ENCODE measurements around the gene SGPP2.
"Not testable (repeated sequence)": the region's sequence is repeated elsewhere in the genome, so short reads cannot be mapped to it uniquely, and the experiment has no call there.

SGPP2 gene

DNA sequence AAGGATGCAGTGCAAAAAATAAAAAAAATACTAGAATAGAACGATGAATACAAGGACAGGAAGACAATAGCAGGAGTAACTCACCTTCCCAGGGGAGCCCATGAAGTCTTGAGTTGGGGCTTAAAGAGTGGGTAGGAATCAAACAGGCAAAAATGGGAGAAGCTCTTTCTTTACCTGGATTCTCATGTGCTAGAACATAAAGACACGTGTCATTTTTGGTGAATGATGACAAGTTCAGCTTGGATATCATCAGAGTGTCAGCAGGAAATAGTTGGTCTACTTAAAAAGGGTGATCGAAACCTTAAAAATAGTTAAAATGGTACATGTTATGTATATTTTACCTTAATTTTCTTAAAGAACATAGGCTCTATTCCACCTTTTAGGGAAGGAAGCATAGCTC, 5.7 kb downstream of the SGPP2 start:
- no peak for DNase-seq

DNA sequence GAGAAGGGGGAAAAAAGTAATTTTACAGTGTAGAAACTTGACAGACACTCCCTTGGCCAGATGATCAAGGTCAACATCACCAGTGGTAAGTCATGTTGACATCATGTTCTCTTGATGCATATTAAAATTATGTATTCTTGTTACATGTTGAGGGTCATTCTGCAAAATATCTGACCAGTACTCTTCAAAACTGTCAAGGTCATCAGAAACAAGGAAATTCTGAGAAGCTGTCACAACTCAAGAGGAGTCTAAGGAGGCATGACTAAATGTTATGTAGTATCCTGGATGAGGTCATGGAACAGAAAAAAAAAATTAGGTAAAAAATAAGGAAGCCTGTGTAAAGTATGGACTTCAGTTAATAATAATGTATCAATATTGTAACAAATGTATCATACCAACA, 6.3 kb downstream of the SGPP2 start:
- no peak for DNase-seq

DNA sequence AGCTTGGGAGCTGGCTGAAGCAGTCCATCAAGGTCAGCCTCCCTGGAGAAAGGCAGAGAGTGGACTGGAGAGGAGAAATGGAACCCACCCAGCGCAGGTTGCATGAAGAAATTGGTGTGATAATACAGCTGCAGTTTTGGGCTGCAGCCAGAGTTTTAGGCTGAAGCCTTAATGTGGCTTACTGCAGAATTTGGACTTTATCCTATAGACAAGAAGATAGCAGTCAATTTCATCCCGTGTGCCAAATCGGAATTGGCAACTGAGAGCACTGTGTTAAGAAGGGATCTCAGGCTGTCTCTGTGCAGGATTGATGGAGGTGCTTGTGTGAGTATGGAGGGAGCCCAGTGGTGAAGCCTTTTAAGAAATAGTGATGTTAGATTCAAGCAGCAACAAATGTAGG, 7.5 kb downstream of the SGPP2 start:
- DNase-seq = no peak

DNA sequence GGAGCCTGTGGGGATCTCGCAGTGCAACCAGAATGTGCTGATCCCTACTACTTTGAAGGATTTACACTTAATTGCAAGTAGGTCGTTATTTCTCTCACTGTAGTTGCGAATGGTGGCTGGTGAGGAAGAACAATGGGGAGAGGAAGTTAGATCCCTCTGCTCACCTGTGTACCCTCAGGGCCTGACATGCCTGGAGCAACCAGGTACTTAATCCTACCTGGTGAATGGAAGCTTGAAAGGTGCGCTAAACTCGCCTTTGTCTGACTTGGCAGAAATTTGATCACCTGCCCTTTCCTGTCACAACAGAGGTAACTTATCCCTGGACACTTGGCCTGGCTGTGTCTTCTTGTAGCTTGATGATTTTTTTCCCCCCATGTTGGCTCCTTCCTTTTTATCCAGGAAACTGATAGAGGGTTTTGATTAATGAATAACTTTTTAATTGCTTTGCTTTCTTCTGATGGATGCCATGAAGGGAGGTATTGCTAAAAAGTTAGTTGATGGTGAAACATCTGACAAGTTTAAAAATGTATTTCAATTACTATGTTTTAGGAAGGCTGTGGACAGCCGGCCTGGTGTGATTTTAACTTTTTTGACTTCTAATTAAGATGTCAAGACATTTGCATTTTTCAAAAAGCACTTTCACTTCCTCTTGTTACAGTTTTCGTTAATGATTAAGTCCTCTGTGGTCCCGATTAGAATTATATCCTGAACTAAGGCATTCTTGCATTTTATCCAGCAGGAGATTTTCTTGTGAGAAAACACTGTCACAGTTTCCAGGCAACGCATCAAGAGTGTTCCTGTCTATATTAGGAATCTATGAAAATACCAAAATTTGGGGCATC, 9.2 kb downstream of the SGPP2 start:
- no peak for DNase-seq

DNA sequence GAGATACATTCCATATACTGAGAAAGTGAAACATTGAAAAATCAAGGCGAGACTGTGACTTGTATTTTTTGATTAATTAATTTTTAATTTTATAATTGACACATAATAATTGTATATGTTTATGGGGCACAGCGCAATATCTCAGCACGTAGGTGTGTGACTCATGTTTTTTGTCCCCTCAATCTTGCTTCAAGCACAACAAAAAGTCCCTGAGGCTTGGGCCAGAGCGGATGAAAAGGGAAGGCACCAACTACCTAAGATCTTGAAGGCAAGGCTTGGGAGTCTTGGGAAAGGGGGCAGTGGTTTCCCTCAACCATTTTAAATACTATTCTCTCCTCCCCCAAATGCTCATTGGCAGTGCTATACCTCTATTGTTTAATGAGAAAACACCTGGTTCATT, 9.9 kb downstream of the SGPP2 start:
- DNase-seq = no peak

DNA sequence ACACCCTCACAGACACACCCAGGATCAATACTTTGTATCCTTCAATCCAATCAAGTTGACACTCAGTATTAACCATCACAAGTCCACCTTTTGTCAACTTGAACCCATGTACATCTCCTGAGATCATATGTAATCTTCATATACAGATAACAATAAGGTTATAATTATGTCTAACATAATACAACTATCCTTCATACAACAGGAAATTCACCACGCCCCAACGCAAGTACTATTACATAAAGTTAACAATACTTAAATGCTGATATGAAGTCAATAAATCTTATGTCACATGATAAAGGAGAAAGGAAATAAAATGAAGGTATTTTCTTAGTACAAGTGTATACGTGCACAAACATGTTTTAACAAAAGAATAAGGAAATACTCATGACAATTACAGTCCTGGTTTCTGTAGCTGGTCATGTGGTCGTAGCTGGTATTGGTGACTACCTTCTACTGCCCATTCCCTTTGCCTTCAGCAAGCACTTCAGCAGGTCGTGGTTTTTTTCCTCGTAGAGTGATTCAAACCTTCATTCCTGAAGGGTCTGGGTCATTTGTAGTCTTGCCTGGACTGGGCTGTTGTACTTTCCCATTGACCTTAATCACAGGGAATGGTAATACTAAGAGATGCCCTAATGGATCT, 11.2 kb downstream of the SGPP2 start:
- not testable (repeated sequence) for DNase-seq

DNA sequence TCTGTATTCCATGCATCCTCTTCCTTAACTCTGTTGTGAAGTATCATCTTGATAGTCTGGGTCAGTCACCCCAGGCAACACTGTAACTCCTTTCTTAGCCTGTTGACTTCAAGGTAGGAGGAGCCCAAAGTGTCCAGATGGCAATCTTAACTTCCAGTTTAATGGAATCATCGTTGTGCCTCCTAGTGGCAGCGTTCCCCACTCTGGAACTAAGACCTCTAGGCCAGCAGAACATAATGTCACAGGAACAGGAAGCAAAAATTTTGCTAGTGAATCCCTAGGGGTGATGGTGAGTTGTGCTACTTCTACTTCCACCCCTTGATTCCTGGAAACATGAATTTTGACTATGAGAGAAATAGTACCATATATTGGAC, 11.7 kb downstream of the SGPP2 start:
- no peak for DNase-seq

DNA sequence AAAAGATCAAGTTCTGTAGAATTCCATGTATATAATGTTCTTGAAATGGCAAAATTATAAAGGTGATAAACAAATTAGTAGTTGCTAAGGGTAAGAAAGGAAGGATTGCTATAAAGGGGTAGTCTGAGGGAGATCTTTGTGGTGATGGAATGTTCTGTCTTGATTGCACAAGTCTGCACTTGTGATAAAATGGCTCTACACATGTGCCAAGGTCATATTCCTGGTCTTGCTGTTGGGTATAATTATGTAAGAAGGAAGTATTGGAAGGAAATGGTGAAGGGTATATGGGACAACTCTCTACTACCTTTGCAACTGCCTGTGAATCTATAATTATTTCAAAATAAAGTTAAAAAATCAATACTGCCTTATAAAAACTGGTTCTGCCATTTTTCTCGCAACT, 15.3 kb downstream of the SGPP2 start:
- DNase-seq = no peak

DNA sequence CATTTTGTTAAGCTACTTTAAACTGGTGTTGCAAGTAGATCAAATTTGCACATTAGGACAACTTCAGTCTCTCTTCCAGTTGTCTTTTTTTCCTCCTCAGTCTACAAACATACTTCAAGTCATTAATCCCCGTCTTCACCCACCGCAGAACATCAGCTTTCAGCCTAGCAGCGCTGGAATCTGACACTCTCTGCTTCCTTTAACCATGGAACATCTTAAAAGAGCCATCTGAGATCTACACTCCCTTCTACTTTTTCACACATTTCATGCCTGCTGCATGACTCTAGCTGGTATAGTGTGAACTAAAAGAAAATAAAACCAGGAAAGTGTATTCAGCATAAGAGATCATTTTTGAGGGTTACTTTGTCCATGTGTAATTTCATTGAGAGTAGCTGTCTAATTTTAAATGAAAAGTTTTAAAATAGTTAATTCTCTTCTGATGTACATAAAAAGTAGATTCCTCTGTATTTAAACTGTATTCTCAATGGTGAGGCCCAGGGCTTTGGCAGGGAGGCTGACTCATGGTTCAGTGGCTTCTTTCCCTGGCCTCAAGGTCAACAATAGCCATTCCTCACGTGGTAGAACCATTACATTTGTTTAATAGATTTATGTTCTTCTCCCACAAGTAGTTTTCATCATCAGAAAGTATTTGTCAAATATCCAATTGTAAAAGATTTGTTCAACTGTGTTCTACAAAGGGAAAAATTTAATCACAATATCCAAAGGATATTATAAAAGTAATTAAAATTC, 16.5 kb downstream of the SGPP2 start:
- no peak for DNase-seq

DNA sequence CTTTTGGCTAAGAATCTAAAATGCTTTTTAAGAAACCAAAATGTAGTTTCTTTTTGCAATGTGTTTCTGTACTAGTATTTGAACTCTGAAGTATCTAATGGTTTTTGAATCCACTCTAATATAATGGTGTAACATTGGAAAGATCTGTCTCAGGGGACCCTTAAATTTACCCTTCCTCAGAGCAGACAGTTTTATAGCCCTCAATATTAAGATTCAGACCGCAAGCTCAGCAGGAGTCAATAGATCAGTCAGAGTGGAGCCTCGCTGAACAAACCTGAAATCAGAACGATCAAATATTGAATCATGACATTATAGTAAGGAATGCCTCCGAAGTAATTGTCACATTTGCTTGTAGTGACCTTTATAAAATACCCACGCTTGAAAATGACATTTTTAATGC, 18.3 kb downstream of the SGPP2 start:
- no peak for DNase-seq

DNA sequence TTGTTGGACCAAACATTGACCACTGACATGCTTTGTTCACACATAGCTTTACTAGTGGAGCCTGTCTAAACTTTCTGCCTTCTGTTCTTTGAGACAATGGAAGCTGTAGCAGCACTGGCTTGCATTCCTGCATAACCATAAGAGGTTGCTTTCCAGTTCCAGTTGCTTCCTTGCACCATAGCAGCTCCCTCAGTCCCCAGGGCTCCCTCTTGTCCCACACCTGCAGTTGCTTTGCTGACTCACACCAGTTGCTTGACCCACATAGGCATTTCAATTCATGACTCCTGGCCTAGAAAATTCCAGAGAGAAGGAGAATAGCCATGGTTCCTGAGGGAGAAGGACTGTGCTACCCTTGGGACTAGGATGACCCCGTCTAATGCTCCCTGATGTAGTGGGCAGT, 20.9 kb downstream of the SGPP2 start:
- no peak for DNase-seq

DNA sequence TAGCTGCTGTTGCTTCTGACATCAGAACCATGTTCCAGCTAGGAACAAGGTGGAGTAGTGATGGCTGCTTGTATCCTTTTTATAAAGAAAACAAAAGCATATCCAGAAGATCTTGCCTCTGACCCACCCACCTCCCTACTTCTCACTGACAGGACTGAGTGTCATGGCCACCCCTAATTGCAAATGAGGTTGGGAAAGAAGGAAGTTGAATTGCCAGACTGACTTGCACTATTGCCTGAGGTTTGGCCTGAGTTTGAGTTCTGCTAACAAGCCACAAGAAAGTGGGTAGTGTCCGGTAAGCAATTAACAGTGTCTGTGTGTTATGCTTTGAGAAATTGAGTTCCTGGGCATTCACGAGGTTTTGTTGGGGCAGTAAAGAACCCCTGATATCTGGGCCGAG, 22.8 kb downstream of the SGPP2 start:
- DNase-seq = no peak

DNA sequence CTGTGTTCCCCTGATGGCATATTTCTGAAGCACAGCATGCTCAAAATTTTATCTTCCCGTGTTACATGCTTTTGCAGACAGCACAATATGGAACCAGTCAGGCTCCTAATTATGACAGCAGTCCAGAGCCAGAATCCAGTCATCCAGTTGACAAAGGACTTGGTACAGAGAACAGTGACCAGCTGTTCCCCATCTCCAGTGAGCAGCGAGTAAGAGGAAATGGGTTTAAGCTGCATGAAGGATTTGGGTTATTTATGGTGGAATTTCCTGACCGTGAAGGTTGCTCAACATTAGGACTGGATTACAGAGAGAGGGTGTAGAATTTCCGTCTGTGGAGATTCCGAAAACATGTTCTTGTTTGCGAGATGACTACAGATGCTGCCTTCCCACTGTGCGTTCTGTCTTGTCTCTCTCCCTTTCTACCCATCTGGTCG, 24.4 kb downstream of the SGPP2 start:
- DNase-seq = no peak

DNA sequence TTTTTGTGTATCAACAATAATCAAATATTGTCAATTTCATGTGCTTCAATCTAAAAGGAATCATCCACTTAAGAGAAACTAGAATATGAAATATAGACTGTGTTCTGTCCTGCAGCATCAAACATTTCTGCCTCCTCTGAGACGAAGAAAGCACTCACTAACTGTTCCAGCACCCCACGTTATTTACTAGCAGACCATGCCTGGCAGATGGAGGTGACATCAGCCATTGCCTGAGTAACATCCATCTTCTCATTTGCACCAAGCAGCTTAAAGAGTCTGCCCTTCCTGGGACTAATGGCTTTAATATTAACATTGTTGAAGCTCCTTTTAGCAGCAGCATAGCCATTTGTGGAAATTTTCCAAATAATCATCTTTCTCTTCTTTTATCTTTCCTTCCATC, 25.7 kb downstream of the SGPP2 start:
- no peak for DNase-seq

DNA sequence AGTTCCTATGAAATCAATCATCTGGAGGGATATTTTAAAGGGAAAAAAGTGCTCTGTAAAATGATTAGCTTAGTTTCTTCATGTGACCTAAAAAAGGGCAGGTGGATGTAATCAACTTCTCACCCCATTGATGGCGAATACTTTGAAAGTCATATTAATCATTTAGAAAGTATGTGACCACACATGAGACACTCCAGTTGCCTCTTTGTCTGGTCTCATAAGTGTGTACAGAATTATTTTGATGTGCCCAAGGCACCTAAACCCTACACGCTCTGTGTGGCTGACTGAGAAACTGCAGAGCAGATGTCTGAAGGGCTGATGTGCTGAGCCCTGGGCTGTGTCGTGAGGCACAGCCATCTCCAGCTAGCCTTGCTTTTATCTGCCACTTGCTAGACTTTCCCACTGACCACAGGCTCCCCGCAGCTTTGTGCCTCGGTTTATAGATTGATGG, 26.9 kb downstream of the SGPP2 start:
- DNase-seq = no peak

DNA sequence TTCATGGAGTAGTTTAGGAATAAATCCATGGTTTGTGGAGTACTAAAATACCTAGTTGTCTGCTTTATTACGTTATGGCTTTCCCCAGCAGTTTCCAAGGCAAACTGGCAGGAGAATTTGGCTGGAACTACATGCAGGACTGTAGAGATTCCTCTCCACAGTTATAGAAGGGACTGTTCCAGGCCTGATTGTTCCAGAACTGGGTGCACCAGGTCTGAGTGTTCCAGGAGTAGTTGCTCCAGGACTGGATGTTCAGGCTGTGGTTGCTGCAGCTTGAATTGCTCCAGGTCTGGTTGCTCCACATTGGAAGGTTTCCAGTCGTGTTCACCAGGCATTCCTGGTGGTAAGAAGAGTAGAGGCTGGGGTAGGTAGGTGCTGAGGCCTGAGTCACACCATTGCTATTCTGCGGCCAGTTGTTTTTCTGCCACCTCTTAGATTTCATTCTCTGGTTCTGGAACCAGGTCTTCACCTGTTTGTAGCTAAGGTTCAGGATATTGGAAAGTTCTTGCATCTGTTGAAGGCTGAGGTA, 28.1 kb downstream of the SGPP2 start:
- DNase-seq = no peak

DNA sequence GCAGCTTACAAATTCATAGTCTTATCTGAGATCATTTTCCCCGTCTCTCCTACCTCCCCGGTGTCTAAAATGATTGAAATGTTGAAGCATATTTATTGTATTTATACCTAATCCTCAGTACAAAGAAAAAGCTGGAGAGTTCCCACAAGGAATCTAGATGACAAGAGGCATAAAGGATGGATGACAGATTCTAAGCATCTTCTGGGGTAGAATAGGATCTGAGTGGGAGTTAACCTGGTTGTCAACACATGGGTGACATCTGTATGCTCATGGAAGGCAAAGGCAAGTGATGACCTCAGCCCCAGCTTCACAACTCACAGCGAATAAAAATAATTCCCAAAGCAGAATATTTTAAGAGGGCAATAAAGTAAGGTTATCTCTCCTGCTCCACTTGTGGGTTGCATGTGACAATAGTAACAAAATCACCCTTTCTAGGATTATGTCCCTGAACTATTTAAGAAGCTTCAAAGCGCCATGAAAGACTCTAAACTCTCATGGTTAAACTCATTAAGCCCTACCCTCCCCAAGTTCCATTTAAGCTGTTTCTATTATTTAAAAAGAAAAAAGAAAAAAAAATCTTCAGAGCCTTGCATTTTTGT, 32.2 kb downstream of the SGPP2 start:
- no peak for DNase-seq

DNA sequence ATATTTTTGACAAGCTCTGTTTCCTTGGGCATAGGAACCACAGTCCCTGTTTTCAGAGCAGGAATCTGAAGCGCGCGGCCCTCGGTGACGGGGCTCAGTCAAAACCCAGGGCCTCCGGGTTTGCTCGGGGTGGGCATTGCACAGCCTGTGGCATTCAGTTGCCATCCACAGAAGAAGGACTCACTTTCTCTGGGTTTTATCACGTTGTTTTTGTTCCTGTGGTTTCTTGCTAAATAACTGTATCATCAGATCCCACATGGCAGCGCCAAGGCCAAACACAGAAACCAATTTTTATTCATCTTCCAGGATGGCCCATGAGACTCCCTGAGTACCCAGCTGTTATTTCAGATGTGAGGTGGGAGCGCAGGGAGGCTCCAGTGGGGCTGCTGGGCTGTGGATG, 35.6 kb downstream of the SGPP2 start:
- no peak for DNase-seq

DNA sequence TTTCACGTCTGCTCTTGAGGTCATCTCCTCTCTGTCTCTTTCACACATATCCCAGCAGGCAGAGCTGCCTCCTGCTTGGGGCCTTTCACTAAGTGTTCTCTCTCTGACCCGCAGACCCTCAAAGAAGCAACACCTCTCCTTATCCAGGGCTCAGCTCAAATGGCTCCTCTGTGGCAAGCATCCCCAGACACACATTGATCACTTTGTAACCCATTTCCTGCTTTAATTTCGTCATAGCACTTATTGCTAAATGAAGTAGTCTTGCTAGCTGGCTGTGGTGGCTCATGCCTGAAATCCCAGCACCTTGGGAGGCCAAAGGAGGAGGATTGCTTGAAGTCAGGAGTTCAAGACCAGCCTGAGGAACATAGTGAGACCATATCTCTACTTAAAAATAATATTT, 41.4 kb downstream of the SGPP2 start:
- no peak for DNase-seq

DNA sequence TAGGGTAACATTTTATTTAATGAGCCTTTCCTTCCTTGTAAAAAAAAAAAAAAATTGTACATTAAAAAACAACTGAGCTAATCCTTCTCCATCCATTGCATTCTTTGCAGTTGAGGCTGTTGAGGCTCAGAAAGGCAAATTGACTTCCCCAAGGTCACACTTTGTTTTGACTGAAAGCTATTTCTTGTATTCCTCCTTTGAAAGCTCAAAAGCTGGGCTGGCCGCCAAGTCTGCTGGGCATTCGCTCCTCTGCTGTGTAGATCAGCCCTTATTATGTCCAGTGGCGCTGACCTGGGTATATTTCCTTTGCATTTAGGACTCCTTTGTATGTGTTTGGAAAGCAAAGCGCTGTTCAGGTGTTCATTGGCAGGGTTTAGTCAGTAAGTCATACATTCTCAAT, 44.0 kb downstream of the SGPP2 start:
- no peak for DNase-seq

DNA sequence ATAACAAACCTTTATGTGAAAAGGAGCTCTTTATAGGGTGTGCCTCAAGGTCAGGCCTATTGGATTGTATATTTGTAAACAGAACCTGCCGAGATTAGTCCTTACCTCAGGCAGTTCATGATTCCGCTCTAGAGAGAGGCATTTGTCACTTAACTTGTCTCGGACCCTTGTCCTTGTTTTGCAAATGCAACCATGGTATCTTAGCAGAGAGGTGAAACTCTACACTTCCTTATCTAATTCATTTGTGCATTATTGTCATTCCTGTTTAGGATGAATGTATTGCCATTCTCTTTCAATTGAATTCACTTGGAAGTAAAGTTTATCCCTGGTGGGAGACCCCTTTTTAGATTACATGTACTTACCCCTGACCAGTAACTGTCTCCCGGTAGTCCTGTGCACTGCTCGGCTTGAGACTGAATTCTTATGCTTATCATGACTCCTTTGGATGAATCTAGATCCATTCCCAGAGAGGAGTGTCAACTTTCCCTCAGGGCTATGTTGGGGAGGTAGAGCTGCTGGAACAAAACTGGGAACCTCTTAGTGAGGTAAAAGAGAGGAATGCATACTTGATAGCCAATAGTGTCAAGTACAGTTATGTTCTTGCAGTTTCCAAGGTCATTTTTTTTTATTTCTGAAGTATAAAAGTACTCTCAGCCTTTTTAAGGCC, 46.6 kb downstream of the SGPP2 start:
- DNase-seq = no peak

DNA sequence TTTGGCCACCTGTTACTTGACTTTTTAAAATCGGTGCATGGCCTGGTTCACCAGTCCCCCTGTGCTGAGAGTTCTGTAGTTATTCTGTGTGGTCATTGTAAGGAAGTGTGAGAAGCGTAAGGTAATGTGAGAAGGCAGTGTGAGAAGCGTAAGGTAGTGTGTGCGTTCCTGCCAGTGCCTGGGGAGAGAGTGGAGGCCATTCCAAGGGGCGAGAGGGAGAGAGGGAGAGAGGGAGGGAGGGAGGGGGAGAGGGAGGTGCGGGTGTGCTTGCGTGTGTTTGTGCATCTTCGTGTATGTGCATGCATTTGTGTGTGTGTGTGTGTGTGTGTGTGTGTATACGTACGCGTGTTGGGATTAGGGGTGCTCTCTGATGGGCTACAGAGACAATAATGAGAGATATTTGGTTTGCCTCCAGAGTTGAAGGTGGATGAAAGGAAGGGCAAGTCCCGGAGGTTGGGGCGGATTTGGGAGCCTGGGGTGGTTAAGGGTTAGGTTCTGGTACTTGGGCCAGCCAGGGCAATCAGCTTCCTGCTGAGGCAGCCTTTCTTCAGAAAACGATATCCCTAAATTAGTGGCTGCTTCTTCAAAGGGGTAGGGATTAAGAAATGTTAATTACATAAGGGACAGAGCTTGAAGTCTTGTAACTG, 53.7 kb downstream of the SGPP2 start:
- DNase-seq = no peak
